ENCODE results near the gene ADPRHL1. TPM values are rescaled to one million over a fixed set of nuclear protein-coding genes. Genes with fewer than 3 reads are reported as not detected.

The ADPRHL1 gene
- total RNA-seq, 4 donors from 2014 or later: 6.9 to 15.5 (median 12.6) TPM

- no peak for TF ChIP-seq CTCF (IDR thresholded peaks at IDR 0.05)
- no peak for TF ChIP-seq EP300 (IDR thresholded peaks at IDR 0.05)
- TF ChIP-seq POLR2A (IDR thresholded peaks at IDR 0.05): no peak
These were observed 87.7 kb downstream of the ADPRHL1 start for GRCh38 chr13:113365583-113365970.

GRCh38 chr13:113364901-113365582, 88.2 kb downstream of the ADPRHL1 start:
- H3K36me3 ChIP-seq: no peaks in the 10 kb centered on the region
- no peak for TF ChIP-seq EP300 (IDR thresholded peaks at IDR 0.05)
- TF ChIP-seq POLR2A (IDR thresholded peaks at IDR 0.05): no peak
- TF ChIP-seq CTCF (IDR thresholded peaks at IDR 0.05): no peak
- WGBS, 2 donors: 74 to 88% methylated on average over 14 to 41 of the region's 41 CpGs
- H3K27ac ChIP-seq: peak overlapping the region; percentile 43 to 90 (median 60)
- H3K27me3 ChIP-seq: peaks cover 0 to 18% of the 10 kb centered on the region in 2 donors
- peak overlapping the region; percentile 36 to 88 (median 47) for H3K4me3 ChIP-seq
- peak in 1 of 2 donors; percentile 7 for DNase-seq (ENCODE audit: low spot score in 2 of 2)
- H3K4me1 ChIP-seq: peaks cover 0 to 22% (median 0%) of the 10 kb centered on the region in 4 donors
- no peaks in the 10 kb centered on the region for H3K9me3 ChIP-seq

More at GRCh38 chr13:113365583-113365970, 87.7 kb downstream of the ADPRHL1 start:
- whole genome bisulfite sequencing, 2 donors: 95 to 97% methylated on average over 22 of the region's 22 CpGs
- H3K27ac ChIP-seq: no peak overlapping the region
- H3K9me3 ChIP-seq: no peaks in the 10 kb centered on the region
- H3K36me3 ChIP-seq: no peaks in the 10 kb centered on the region
- H3K4me3 ChIP-seq: no peak overlapping the region
- no peak for DNase-seq (ENCODE audit: low spot score in 2 of 2)
- peaks cover 0 to 22% (median 0%) of the 10 kb centered on the region in 4 donors for H3K4me1 ChIP-seq
- H3K27me3 ChIP-seq: peaks cover 0 to 18% of the 10 kb centered on the region in 2 donors

- peak in 1 of 2 donors; percentile 9 for DNase-seq (ENCODE audit: low spot score in 2 of 2)
- H3K27ac ChIP-seq: peak overlapping the region; percentile 43 to 90 (median 60)
- 9 to 11% methylated on average over 20 to 29 of the region's 41 CpGs for WGBS, 2 donors
These were observed 88.9 kb downstream of the ADPRHL1 start for GRCh38 chr13:113364311-113364889.

GRCh38 chr13:113361406-113361805, 91.9 kb downstream of the ADPRHL1 start:
- WGBS, 2 donors: 59 to 62% methylated on average over 7 of the region's 7 CpGs
- peaks cover 0 to 18% of the 10 kb centered on the region in 2 donors for H3K27me3 ChIP-seq
- no peak overlapping the region for H3K27ac ChIP-seq
- no peak for TF ChIP-seq CTCF (IDR thresholded peaks at IDR 0.05)
- no peak for TF ChIP-seq EP300 (IDR thresholded peaks at IDR 0.05)
- no peak for TF ChIP-seq POLR2A (IDR thresholded peaks at IDR 0.05)
- H3K36me3 ChIP-seq: no peaks in the 10 kb centered on the region
- no peaks in the 10 kb centered on the region for H3K9me3 ChIP-seq
- no peak overlapping the region for H3K4me3 ChIP-seq
- DNase-seq (ENCODE audit: low spot score in 2 of 2): no peak
- peaks cover 0 to 22% (median 0%) of the 10 kb centered on the region in 4 donors for H3K4me1 ChIP-seq

More at GRCh38 chr13:113364311-113364889, 88.9 kb downstream of the ADPRHL1 start:
- Histone ChIP-seq H3K27me3 (peaks cover 0 to 18% of the 10 kb centered on the region in 2 donors), H3K4me1 (peaks cover 0 to 22% (median 0%) of the 10 kb centered on the region in 4 donors), H3K9me3 (no peaks in the 10 kb centered on the region), H3K36me3 (no peaks in the 10 kb centered on the region), H3K4me3 (peak overlapping the region; percentile 36 to 88 (median 47))
- TF ChIP-seq CTCF (IDR thresholded peaks at IDR 0.05) (no peak), EP300 (IDR thresholded peaks at IDR 0.05) (peak in 1 of 2 donors; percentile 19), POLR2A (IDR thresholded peaks at IDR 0.05) (peak in 1 of 2 donors; percentile 38)

GRCh38 chr13:113360446-113360845, 92.8 kb downstream of the ADPRHL1 start:
- 87 to 91% methylated on average over 6 of the region's 6 CpGs for WGBS, 2 donors
- no peak for TF ChIP-seq EP300 (IDR thresholded peaks at IDR 0.05)
- TF ChIP-seq CTCF (IDR thresholded peaks at IDR 0.05): no peak
- TF ChIP-seq POLR2A (IDR thresholded peaks at IDR 0.05): no peak
- Histone ChIP-seq H3K27me3 (peaks cover 0 to 13% of the 10 kb centered on the region in 2 donors), H3K4me1 (peaks cover 0 to 22% (median 0%) of the 10 kb centered on the region in 4 donors), H3K36me3 (peaks cover 0 to 1% (median 0%) of the 10 kb centered on the region in 3 donors), H3K9me3 (no peaks in the 10 kb centered on the region), H3K4me3 (no peak overlapping the region), H3K27ac (no peak overlapping the region)
- DNase-seq (ENCODE audit: low spot score in 2 of 2): no peak

Measured in tibial nerve (tissue), 4 donors.